Ishikawa (cell line): ENCODE results near the gene CIAPIN1.

ENCODE experiments used
- CEBPB ChIP-seq: IDR thresholded peaks from 2 replicates; pipeline ENCODE4 v1.6.1; 2012
- CREB1 ChIP-seq: IDR thresholded peaks from 2 replicates; pipeline ENCODE4 v1.6.1; 2012; ENCODE audit warnings: low read depth
- TAF1 ChIP-seq: IDR thresholded peaks from 2 replicates; pipeline ENCODE4 v1.6.1; 2012; ENCODE audit warnings: low read depth, mild to moderate bottlenecking
- TF ChIP-seq, protein P1 (sequence below): IDR thresholded peaks from 2 replicates; pipeline ENCODE4 v1.6.1; 2012
- TF ChIP-seq, protein P2 (sequence below): IDR thresholded peaks from 2 replicates; pipeline ENCODE4 v1.6.1; 2012; ENCODE audit warnings: low read depth, mild to moderate bottlenecking
- TF ChIP-seq, protein P3 (sequence below): IDR thresholded peaks from 2 replicates; pipeline ENCODE4 v1.6.1; 2012

DNA sequence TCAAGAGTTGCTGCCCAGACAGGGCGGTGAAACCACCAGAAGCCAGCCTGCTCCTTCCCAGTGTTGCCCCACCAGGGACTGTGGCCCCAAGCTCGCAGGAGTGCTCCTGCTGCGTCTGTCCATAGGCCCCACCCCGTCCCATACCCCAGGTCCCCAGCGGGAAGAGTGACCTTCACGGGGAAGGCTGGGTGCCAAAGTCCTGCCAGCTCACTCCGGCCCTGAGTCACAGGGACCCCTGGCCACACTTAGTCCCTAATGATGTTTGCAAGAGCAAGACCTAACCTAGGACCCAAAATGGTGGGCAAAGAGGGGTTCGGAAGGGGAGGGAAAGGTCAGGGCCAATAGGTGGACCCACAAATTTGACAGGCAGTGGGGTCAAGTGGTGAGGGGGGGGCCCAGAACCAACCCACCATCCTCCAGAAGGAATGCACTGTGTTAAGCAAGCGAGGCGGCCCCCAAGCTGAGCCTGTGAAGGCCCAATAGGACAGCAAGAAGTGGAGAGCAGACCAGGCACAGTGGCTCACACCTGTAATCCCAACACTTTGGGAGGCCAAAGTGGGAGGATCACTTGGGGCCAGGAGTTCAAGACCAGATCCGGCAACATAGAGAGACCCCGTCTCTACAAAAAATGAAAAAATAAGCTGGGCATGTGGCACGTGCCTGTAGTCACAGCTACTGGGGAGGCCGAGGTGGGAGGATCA lies 35.8 kb upstream of the CIAPIN1 start:
- TF ChIP-seq, protein P1, sequence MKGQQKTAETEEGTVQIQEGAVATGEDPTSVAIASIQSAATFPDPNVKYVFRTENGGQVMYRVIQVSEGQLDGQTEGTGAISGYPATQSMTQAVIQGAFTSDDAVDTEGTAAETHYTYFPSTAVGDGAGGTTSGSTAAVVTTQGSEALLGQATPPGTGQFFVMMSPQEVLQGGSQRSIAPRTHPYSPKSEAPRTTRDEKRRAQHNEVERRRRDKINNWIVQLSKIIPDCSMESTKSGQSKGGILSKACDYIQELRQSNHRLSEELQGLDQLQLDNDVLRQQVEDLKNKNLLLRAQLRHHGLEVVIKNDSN, result no peak
- TF ChIP-seq, protein P2, sequence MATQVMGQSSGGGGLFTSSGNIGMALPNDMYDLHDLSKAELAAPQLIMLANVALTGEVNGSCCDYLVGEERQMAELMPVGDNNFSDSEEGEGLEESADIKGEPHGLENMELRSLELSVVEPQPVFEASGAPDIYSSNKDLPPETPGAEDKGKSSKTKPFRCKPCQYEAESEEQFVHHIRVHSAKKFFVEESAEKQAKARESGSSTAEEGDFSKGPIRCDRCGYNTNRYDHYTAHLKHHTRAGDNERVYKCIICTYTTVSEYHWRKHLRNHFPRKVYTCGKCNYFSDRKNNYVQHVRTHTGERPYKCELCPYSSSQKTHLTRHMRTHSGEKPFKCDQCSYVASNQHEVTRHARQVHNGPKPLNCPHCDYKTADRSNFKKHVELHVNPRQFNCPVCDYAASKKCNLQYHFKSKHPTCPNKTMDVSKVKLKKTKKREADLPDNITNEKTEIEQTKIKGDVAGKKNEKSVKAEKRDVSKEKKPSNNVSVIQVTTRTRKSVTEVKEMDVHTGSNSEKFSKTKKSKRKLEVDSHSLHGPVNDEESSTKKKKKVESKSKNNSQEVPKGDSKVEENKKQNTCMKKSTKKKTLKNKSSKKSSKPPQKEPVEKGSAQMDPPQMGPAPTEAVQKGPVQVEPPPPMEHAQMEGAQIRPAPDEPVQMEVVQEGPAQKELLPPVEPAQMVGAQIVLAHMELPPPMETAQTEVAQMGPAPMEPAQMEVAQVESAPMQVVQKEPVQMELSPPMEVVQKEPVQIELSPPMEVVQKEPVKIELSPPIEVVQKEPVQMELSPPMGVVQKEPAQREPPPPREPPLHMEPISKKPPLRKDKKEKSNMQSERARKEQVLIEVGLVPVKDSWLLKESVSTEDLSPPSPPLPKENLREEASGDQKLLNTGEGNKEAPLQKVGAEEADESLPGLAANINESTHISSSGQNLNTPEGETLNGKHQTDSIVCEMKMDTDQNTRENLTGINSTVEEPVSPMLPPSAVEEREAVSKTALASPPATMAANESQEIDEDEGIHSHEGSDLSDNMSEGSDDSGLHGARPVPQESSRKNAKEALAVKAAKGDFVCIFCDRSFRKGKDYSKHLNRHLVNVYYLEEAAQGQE, result no peak
- TF ChIP-seq CREB1 (no peak), TAF1 (no peak), CEBPB (no peak)
- TF ChIP-seq, protein P3, sequence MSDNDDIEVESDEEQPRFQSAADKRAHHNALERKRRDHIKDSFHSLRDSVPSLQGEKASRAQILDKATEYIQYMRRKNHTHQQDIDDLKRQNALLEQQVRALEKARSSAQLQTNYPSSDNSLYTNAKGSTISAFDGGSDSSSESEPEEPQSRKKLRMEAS, result no peak
